Activated naive CD4-positive, alpha-beta T cell treated with anti-CD3 and anti-CD28 coated beads, Interleukin-2, amount 10 ng/mL, durations not matched to agents 7 days and 5 days (primary cell): ENCODE measurements around the gene RBAK.
"Not testable (repeated sequence)": the region's sequence is repeated elsewhere in the genome, so short reads cannot be mapped to it uniquely, and the experiment has no call there.

ENCODE experiments used
- CTCF ChIA-PET: fragments of 350-600 bp; sonication (Branson Sonifier 250); formaldehyde crosslinking; loops from one replicate; lab custom pipeline; 2021; ENCODE audit warnings: antibody characterized with exemption; lab: Charles Lee
- DNase-seq: peaks from one replicate; pipeline ENCODE4 v3.0.0-alpha.2; 2020
- H3K27ac Mint-ChIP-seq: one replicate; pipeline ENCODE4 v1.8.0; 2021; ENCODE audit warnings: mild to moderate bottlenecking, moderate library complexity, mixed read lengths
- H3K27me3 Mint-ChIP-seq: one replicate; pipeline ENCODE4 v1.8.0; 2021; ENCODE audit warnings: mild to moderate bottlenecking, mixed read lengths
- H3K36me3 Mint-ChIP-seq: one replicate; pipeline ENCODE4 v1.8.0; 2021; ENCODE audit warnings: mixed read lengths
- H3K4me1 Mint-ChIP-seq: one replicate; pipeline ENCODE4 v1.8.0; 2021; ENCODE audit warnings: mixed read lengths
- H3K4me3 Mint-ChIP-seq: one replicate; pipeline ENCODE4 v1.8.0; 2021; ENCODE audit warnings: mild to moderate bottlenecking, moderate library complexity, mixed read lengths
- H3K9me3 Mint-ChIP-seq: one replicate; pipeline ENCODE4 v1.8.0; 2021; ENCODE audit warnings: mixed read lengths

The RBAK gene

DNA sequence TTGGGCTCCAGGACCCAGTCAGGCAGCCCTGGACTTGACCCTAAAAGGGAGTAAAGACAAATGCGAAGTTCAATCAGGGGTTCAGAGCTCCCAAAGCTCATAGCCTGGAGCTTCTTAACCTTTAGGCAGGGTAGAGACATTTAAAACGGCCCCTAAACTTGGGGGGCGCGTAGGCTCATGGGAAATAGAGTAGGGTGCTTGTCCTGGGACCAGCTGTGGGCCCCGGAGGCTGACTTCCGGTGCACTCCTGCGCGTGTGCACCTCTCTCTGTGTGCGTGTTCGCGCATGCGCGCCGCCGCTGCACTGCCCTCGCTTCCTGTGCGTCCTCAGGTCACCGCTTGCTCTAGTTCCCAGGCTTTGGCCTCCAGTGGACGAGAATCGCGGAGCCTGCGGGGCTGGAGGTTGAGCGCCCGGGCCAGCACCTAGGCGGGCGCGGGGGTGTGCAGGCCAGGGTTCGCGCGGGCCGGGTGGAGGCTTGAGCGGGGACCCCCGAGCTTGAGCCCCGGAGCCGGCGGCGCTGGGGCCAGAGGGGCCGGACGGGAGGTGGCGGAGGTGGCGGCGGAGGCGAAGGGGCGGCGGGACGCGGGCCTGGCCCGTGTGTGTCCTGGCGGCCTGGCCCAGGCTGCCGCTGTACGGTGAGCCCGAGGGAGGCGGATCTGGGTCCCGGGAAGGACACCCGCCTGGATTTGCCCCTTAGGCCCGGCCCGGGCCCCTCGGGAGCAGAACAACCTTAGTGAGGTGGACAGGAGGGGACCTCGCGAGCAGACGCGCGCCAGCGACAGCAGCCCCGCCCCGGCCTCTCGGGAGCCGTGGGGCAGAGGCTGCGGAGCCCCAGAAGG is at the start of gene RBAK:
RBAK (plus strand) TSS at position 303 of the 839 bp plus-strand sequence. CDS start 2,217 bp downstream, outside the sequence.
- CTCF ChIA-PET = no interaction called here
- Mint-ChIP-seq H3K27me3 (peaks cover 6% of the 10 kb centered on the region), H3K4me1 (peaks cover 43% of the 10 kb centered on the region), H3K36me3 (peaks cover 35% of the 10 kb centered on the region), H3K4me3 (peak within 1 kb of the TSS; percentile 83), H3K27ac (peak within 1 kb of the TSS; percentile 91), H3K9me3 (peaks cover 16% of the 10 kb centered on the region)
- peak; percentile 93 for DNase-seq

GRCh38 chr7:4996696-4997222 is 48.9 kb upstream of the RBAK start:
- Mint-ChIP-seq H3K27ac (no peak overlapping the region), H3K4me1 (no peaks in the 10 kb centered on the region), H3K27me3 (no peaks in the 10 kb centered on the region), H3K36me3 (peaks cover 16% of the 10 kb centered on the region), H3K4me3 (no peak overlapping the region), H3K9me3 (no peaks in the 10 kb centered on the region)
- DNase-seq = no peak
- CTCF ChIA-PET = interaction anchor here (1.3 kb wide), 1 partner anchor 23 kb away, joined by 3 read pairs; no protein-coding TSS in a partner anchor

DNA sequence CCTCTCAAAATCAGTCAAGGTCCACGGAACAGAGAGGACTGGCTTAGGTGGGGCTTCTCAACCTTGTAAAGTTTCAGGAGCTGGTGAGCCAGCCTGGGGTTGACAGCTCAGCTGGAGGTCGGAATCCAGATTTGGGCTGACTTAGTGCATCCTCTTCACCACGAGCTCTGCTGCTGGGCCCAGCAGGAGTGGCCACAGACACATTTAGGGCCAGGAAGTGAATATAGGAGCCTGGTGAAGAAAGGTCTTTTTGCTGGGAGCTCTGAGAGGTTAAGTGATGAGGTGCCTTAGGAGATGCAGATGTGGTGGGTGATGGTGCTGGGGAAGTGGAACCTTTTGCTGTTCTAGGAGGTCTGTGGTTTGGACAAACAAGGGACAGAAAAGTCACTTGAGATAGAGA is 47.4 kb upstream of the RBAK start:
- H3K27ac Mint-ChIP-seq = no peak overlapping the region
- DNase-seq = no peak
- H3K36me3 Mint-ChIP-seq = peaks cover 21% of the 10 kb centered on the region
- CTCF ChIA-PET = no interaction called here
- no peaks in the 10 kb centered on the region for H3K27me3 Mint-ChIP-seq
- H3K4me1 Mint-ChIP-seq = no peaks in the 10 kb centered on the region
- H3K4me3 Mint-ChIP-seq = no peak overlapping the region
- H3K9me3 Mint-ChIP-seq = no peaks in the 10 kb centered on the region

GRCh38 chr7:4998910-4999309 is 46.8 kb upstream of the RBAK start:
- no peak for DNase-seq
- no peak overlapping the region for H3K4me3 Mint-ChIP-seq
- H3K27ac Mint-ChIP-seq = no peak overlapping the region
- H3K36me3 Mint-ChIP-seq = peaks cover 22% of the 10 kb centered on the region
- CTCF ChIA-PET = no interaction called here
- no peaks in the 10 kb centered on the region for H3K4me1 Mint-ChIP-seq
- H3K9me3 Mint-ChIP-seq = no peaks in the 10 kb centered on the region
- no peaks in the 10 kb centered on the region for H3K27me3 Mint-ChIP-seq

DNA sequence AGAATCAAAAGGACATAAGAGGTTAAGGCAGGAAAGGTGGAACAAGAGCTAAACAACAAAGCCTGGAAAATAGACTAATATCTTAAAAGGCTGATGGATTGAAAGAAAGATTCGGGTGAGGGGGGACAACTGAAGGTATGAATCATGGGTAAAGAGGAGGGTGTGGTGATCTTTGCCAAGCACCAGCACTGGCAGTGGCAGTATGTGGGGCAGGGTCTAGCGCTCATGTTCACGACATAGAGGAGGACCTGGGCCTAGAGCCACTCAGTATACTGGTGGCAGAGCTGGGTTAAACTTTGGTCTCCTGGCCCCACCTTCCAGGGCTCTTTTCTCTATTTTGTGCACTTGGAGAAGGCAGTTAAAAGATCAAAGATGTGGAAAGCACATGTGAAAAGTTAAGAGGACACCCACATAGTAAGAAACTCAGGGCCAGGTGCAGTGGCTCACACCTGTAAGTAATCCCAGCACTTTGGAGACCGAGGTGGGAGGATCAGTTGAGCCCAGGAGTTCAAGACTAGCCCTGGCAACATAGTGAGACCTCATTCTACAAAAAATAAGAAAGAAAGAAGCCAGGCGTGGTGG is 46.2 kb upstream of the RBAK start:
- CTCF ChIA-PET = no interaction called here
- Mint-ChIP-seq H3K4me3 (no peak overlapping the region), H3K27me3 (no peaks in the 10 kb centered on the region), H3K4me1 (no peaks in the 10 kb centered on the region), H3K36me3 (peaks cover 25% of the 10 kb centered on the region), H3K27ac (no peak overlapping the region), H3K9me3 (no peaks in the 10 kb centered on the region)
- no peak for DNase-seq

DNA sequence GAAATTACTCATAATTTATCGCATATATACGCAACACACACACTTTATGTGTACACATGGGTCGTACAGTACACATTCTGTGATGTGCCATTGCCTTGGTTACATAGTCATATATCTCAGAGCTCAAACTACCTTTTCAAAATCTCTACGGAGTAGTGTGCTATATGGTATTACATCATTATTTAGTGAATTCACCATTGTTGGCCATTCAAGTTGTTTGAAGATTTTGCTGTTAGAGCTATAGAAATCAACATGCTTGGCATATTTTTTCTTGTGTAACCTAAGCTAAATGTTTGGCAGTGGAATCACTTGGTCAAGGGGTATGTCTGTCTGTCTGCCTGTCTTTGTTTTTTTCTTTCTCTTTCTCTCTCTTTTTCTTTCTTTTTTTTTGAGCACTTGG is 44.7 kb upstream of the RBAK start:
- no peaks in the 10 kb centered on the region for H3K9me3 Mint-ChIP-seq
- H3K4me1 Mint-ChIP-seq = no peaks in the 10 kb centered on the region
- no peak overlapping the region for H3K27ac Mint-ChIP-seq
- H3K36me3 Mint-ChIP-seq = peaks cover 28% of the 10 kb centered on the region
- CTCF ChIA-PET = no interaction called here
- H3K4me3 Mint-ChIP-seq = no peak overlapping the region
- H3K27me3 Mint-ChIP-seq = no peaks in the 10 kb centered on the region
- DNase-seq = no peak

DNA sequence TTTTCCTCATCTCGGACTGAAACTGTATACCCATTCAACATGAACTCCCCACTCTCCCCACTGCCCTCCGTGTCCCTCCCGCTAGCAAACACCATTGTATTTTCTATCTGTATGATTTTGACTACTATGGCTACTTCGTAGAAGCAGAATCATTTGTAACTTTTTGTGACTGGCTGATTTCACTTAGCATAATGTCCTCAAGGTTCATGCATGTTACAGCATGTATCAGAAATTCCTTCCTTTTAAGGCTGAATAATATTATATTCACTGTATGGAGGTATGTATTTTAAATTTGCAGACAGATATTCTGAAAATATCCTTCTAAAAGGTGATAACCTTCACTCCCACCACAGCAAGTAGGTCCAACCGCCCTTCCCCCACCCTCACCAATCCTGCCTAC is 43.7 kb upstream of the RBAK start:
- H3K4me3 Mint-ChIP-seq = no peak overlapping the region
- DNase-seq = no peak
- H3K9me3 Mint-ChIP-seq = no peaks in the 10 kb centered on the region
- H3K4me1 Mint-ChIP-seq = no peaks in the 10 kb centered on the region
- no peaks in the 10 kb centered on the region for H3K27me3 Mint-ChIP-seq
- CTCF ChIA-PET = no interaction called here
- H3K27ac Mint-ChIP-seq = peak overlapping the region; percentile 49
- peaks cover 25% of the 10 kb centered on the region for H3K36me3 Mint-ChIP-seq

DNA sequence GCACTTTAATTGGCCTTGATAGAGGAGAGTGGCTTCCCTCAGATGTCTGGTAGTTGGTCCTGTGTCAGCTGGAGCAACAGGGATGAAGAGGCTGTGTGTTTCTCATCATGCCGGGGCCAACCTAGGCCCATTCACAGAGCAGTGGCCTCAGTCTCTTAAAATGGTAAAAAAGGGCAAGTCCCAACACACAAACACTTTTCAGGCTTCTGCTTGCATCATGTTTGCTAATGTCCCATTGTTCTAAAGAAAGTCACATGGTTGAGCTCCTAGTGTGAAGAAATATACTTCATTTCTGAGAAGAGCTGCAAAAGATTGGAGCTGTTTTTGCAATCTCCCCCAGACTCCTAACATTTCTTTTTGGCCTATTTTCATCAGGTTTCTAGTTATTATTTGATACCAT is 40.6 kb upstream of the RBAK start:
- no peak overlapping the region for H3K27ac Mint-ChIP-seq
- no peaks in the 10 kb centered on the region for H3K27me3 Mint-ChIP-seq
- no peak for DNase-seq
- no peaks in the 10 kb centered on the region for H3K4me1 Mint-ChIP-seq
- H3K4me3 Mint-ChIP-seq = no peak overlapping the region
- peaks cover 31% of the 10 kb centered on the region for H3K36me3 Mint-ChIP-seq
- CTCF ChIA-PET = interaction anchor here (0.8 kb wide), 1 partner anchor 80 kb away, joined by 3 read pairs; no protein-coding TSS in a partner anchor
- peaks cover 4% of the 10 kb centered on the region for H3K9me3 Mint-ChIP-seq

- Mint-ChIP-seq H3K27ac (no peak overlapping the region), H3K27me3 (no peaks in the 10 kb centered on the region), H3K36me3 (peaks cover 15% of the 10 kb centered on the region), H3K4me1 (no peaks in the 10 kb centered on the region), H3K9me3 (peaks cover 8% of the 10 kb centered on the region), H3K4me3 (no peak overlapping the region)
- CTCF ChIA-PET = no interaction called here
- DNase-seq = no peak
Observed at GRCh38 chr7:5012985-5013384, 32.7 kb upstream of the RBAK start.

GRCh38 chr7:5015936-5016335 is 29.7 kb upstream of the RBAK start:
- H3K4me3 Mint-ChIP-seq, H3K27ac Mint-ChIP-seq, DNase-seq, H3K27me3 Mint-ChIP-seq, H3K4me1 Mint-ChIP-seq, CTCF ChIA-PET, H3K36me3 Mint-ChIP-seq: not testable (repeated sequence)
- H3K9me3 Mint-ChIP-seq = peaks cover 13% of the 10 kb centered on the region

GRCh38 chr7:5017626-5018025 is 28.0 kb upstream of the RBAK start:
- H3K4me3 Mint-ChIP-seq, H3K4me1 Mint-ChIP-seq, DNase-seq, CTCF ChIA-PET, H3K27me3 Mint-ChIP-seq, H3K27ac Mint-ChIP-seq: not testable (repeated sequence)
- Mint-ChIP-seq H3K36me3 (peaks cover 14% of the 10 kb centered on the region), H3K9me3 (peaks cover 19% of the 10 kb centered on the region)

- Mint-ChIP-seq H3K27me3 (no peaks in the 10 kb centered on the region), H3K4me3 (no peak overlapping the region), H3K27ac (no peak overlapping the region), H3K9me3 (peaks cover 21% of the 10 kb centered on the region), H3K36me3 (peaks cover 19% of the 10 kb centered on the region), H3K4me1 (no peaks in the 10 kb centered on the region)
- no peak for DNase-seq
- CTCF ChIA-PET = no interaction called here
Observed at GRCh38 chr7:5020098-5020497, 25.6 kb upstream of the RBAK start.

DNA sequence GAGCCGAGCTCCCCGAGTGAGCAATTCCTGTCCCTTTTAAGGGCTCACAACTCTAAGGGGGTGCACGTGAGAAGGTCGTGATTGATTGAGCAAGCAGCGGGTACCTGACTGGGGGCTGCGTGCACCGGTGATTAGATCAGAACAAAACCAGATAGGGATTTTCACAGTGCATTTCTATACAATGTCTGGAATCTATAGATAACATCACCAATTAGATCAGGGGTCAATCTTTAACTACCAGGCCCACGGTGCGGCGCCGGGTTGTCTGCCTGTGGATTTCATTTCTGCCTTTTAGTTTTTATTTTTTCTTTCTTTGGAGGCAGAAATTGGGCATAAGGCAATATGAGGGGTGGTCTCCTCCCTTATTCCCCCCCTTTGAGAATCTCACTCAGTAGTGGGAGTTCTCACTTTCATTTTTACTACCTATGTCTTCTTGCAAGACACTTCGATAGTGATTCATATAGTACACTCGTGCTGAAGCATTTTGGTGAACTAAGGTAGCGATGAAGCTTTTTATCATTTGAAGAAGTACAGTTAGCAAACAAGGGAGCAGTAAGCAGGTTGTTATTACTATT is 24.6 kb upstream of the RBAK start:
- DNase-seq, H3K27me3 Mint-ChIP-seq, H3K27ac Mint-ChIP-seq, H3K4me3 Mint-ChIP-seq, H3K4me1 Mint-ChIP-seq: not testable (repeated sequence)
- Mint-ChIP-seq H3K9me3 (peaks cover 21% of the 10 kb centered on the region), H3K36me3 (peaks cover 19% of the 10 kb centered on the region)
- CTCF ChIA-PET = interaction anchor here (0.6 kb wide), 1 partner anchor 172 kb away, joined by 3 read pairs; no protein-coding TSS in a partner anchor

DNA sequence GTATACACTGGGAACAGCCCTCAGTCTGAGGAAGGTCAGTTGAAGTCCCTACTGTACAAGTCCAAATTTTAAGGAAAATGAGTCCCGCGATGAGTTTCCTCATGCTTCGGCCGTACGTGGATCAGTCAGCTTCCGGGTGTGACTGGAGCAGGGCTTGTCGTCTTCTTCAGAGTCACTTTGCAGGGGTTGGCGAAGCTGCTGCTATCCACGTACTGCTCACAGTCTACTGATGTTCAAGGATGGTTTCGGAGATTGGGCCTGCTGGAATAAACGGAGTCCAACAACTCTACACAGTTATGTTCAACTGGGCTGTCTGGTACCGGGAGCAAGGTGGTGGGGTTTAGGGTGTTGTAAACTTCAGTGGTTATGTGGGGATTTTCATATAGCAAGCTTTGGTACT is 22.0 kb upstream of the RBAK start:
- H3K4me1 Mint-ChIP-seq, H3K27ac Mint-ChIP-seq, CTCF ChIA-PET, DNase-seq, H3K4me3 Mint-ChIP-seq, H3K27me3 Mint-ChIP-seq: not testable (repeated sequence)
- Mint-ChIP-seq H3K36me3 (peaks cover 28% of the 10 kb centered on the region), H3K9me3 (peaks cover 25% of the 10 kb centered on the region)
